ENCODE measurements around the gene ISLR2. TPM values are rescaled to one million over a fixed set of nuclear protein-coding genes. Genes with fewer than 3 reads are reported as not detected.

ISLR2 gene
- polyA plus RNA-seq, 1 donor (not counting 4 experiments of a cell fraction or from before 2014, with no cell fraction given), result not detected

- no peaks in the 10 kb centered on the region for H3K9me3 ChIP-seq (ENCODE audit: control insufficient read depth, low read depth, low read length)
- TF ChIP-seq, protein P1, sequence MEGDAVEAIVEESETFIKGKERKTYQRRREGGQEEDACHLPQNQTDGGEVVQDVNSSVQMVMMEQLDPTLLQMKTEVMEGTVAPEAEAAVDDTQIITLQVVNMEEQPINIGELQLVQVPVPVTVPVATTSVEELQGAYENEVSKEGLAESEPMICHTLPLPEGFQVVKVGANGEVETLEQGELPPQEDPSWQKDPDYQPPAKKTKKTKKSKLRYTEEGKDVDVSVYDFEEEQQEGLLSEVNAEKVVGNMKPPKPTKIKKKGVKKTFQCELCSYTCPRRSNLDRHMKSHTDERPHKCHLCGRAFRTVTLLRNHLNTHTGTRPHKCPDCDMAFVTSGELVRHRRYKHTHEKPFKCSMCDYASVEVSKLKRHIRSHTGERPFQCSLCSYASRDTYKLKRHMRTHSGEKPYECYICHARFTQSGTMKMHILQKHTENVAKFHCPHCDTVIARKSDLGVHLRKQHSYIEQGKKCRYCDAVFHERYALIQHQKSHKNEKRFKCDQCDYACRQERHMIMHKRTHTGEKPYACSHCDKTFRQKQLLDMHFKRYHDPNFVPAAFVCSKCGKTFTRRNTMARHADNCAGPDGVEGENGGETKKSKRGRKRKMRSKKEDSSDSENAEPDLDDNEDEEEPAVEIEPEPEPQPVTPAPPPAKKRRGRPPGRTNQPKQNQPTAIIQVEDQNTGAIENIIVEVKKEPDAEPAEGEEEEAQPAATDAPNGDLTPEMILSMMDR (optimal IDR thresholded peaks at IDR 0.05 in 1 of 3, IDR thresholded peaks at IDR 0.05 in 1 of 3, conservative IDR thresholded peaks at IDR 0.05 in 1 of 3; ENCODE audit: extremely low read depth in 1 of 3, insufficient read depth in 2 of 3, low read length in 3 of 3), result no peak
- no peak for TF ChIP-seq EZH2 (IDR thresholded peaks at IDR 0.05; ENCODE audit: low read length)
- no peaks in the 10 kb centered on the region for H4K20me1 ChIP-seq (ENCODE audit: control insufficient read depth, extremely low read depth, insufficient read depth, low read length)
- H3K27me3 ChIP-seq (ENCODE audit: control insufficient read depth, extremely low read depth, insufficient read depth, low read length), result peaks cover 57% of the 10 kb centered on the region
- no peak overlapping the region for H3K4me2 ChIP-seq (ENCODE audit: control insufficient read depth, extremely low read depth, insufficient read depth, low read depth, low read length)
- H3K4me1 ChIP-seq (ENCODE audit: control insufficient read depth, extremely low read depth, insufficient read depth, low read length), result peaks cover 5% of the 10 kb centered on the region
- no peak for DNase-seq (ENCODE audit: low read depth, low spot score)
- H3K36me3 ChIP-seq (ENCODE audit: control insufficient read depth in 2 of 2, extremely low read depth in 1 of 2, insufficient read depth in 2 of 2, low read length in 2 of 2), result no peaks in the 10 kb centered on the region
- H3K4me3 ChIP-seq (ENCODE audit: control insufficient read depth in 2 of 3, extremely low read depth in 1 of 3, insufficient read depth in 2 of 3, low read depth in 1 of 3, low read length in 3 of 3), result no peak overlapping the region
- no peak overlapping the region for H3K27ac ChIP-seq (ENCODE audit: control insufficient read depth, insufficient read depth, low read length)
- no peak for FAIRE-seq
- H3K79me2 ChIP-seq (ENCODE audit: control insufficient read depth, insufficient read depth, low read length), result no peaks in the 10 kb centered on the region
- no peaks in the 10 kb centered on the region for H3K9me1 ChIP-seq (ENCODE audit: control insufficient read depth, extremely low read depth, insufficient read depth, low read length)
- dilution Hi-C loops (cut with MboI; ENCODE audit: extremely low pct_ligation_motif_present, low sequenced_read_pairs), result no loop called here
- H3K9ac ChIP-seq (ENCODE audit: control insufficient read depth, extremely low read depth, insufficient read depth, low read length), result no peak overlapping the region
- H2AFZ ChIP-seq (ENCODE audit: control insufficient read depth, low read length), result no peak overlapping the region
Observed at GRCh38 chr15:74124759-74125158, 5.6 kb upstream of the ISLR2 start.

DNA sequence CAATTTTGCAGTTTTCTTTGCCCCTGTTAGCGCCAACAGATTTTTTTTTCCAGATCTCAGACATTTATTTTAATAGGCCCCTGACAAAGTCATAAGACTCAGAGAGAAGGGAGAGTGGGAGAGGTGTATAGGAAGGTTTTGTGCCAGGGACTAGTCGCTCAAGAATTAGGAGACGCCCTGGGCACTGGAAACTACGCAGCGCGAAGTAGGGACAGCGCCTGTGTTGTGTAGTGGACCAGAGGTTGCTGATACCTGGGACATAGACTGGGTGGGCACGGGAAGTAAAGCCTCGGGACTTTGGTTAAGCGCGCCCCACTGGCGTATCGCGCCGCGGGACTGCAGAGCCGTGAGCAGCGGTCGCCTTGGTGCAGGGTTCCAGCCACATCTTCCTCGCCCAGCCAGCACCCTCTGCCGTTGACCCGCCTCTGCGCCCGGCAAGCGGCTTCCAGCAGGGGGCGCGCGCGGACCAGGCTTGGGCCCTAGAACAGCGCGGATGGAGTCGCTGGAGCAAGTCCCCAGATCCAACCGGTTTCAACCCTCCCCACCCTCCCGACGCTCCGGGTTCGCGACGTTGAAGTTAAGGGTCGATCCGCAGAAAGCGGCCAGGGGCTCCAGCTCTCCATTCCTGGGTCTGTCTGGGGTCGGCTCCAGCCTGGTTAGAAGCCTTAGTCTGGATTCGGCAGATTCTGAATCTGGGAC lies 3.0 kb upstream of the ISLR2 start:
- TF ChIP-seq EZH2 (IDR thresholded peaks at IDR 0.05; ENCODE audit: low read length), result no peak
- TF ChIP-seq, protein P1 (optimal IDR thresholded peaks at IDR 0.05 in 1 of 3, IDR thresholded peaks at IDR 0.05 in 1 of 3, conservative IDR thresholded peaks at IDR 0.05 in 1 of 3; ENCODE audit: extremely low read depth in 1 of 3, insufficient read depth in 2 of 3, low read length in 3 of 3), result peak; percentile 57 to 100 (median 98)
- dilution Hi-C loops (cut with MboI; ENCODE audit: extremely low pct_ligation_motif_present, low sequenced_read_pairs), result no loop called here
- Histone ChIP-seq H3K9me1 (ENCODE audit: control insufficient read depth, extremely low read depth, insufficient read depth, low read length) (no peaks in the 10 kb centered on the region), H3K4me2 (ENCODE audit: control insufficient read depth, extremely low read depth, insufficient read depth, low read depth, low read length) (peak overlapping the region; percentile 73), H3K79me2 (ENCODE audit: control insufficient read depth, insufficient read depth, low read length) (no peaks in the 10 kb centered on the region), H3K27me3 (ENCODE audit: control insufficient read depth, extremely low read depth, insufficient read depth, low read length) (peaks cover 66% of the 10 kb centered on the region), H3K36me3 (ENCODE audit: control insufficient read depth in 2 of 2, extremely low read depth in 1 of 2, insufficient read depth in 2 of 2, low read length in 2 of 2) (no peaks in the 10 kb centered on the region), H3K9me3 (ENCODE audit: control insufficient read depth, low read depth, low read length) (no peaks in the 10 kb centered on the region), H3K27ac (ENCODE audit: control insufficient read depth, insufficient read depth, low read length) (no peak overlapping the region), H4K20me1 (ENCODE audit: control insufficient read depth, extremely low read depth, insufficient read depth, low read length) (peaks cover 3% of the 10 kb centered on the region), H3K4me3 (ENCODE audit: control insufficient read depth in 2 of 3, extremely low read depth in 1 of 3, insufficient read depth in 2 of 3, low read depth in 1 of 3, low read length in 3 of 3) (peak overlapping the region in 2 of 3 experiments; percentile 32 to 37), H2AFZ (ENCODE audit: control insufficient read depth, low read length) (no peak overlapping the region), H3K9ac (ENCODE audit: control insufficient read depth, extremely low read depth, insufficient read depth, low read length) (no peak overlapping the region), H3K4me1 (ENCODE audit: control insufficient read depth, extremely low read depth, insufficient read depth, low read length) (peaks cover 5% of the 10 kb centered on the region)
- DNase-seq (ENCODE audit: low read depth, low spot score) (peak; percentile 45), FAIRE-seq (no peak)
